PC-3 (cell line): ENCODE data around the gene SLC4A9. TPM values are rescaled to one million over a fixed set of nuclear protein-coding genes. Genes with fewer than 3 reads are reported as not detected.
"Not testable (repeated sequence)": the region's sequence is repeated elsewhere in the genome, so short reads cannot be mapped to it uniquely, and the experiment has no call there.

Experiments used
- ATAC-seq: fragments of 200-7000 bp; cut with Tn5 transposase; 2 replicates; pipeline ENCODE4 v1.9.1; 2020; ENCODE audit warnings: mild to moderate bottlenecking, moderate library complexity
- BruUV-seq: library from RNA; stranded (reverse); fragments of 400-500 nt; replicated peaks from 2 replicates; lab custom pipeline; 2021; lab: Mats Ljungman, UMichigan
- CTCF ChIA-PET: fragments of 300-600 bp; sonication (Branson Sonifier 250); formaldehyde crosslinking; loops from one replicate; lab custom pipeline; 2022; ENCODE audit warnings: antibody characterized with exemption; lab: Charles Lee
- POLR2A ChIA-PET: fragments of 300-600 bp; sonication (Branson Sonifier 250); formaldehyde crosslinking; loops from one replicate; lab custom pipeline; 2022; ENCODE audit warnings: antibody characterized with exemption; ENCODE audit not compliant: unreplicated experiment; lab: Charles Lee
- DNase-seq: peaks from one replicate; pipeline ENCODE4 v3.0.0-alpha.2; 2015
- H2AFZ ChIP-seq: fragments of 300-600 bp; sonication (generic); 2 replicates; pipeline ENCODE4 v1.6.0; 2016; ENCODE audit warnings: antibody characterized with exemption, low read length
- H3F3A ChIP-seq: fragments of 300-600 bp; sonication (generic); one replicate; pipeline ENCODE4 v1.6.0; 2017; ENCODE audit warnings: antibody characterized with exemption, low read length, control low read depth, mild to moderate bottlenecking; ENCODE audit not compliant: unreplicated experiment
- H3K27ac ChIP-seq: fragments of 300-600 bp; sonication (generic); 2 replicates; pipeline ENCODE4 v1.5.1; 2016; ENCODE audit warnings: mild to moderate bottlenecking, low read length
- H3K27me3 ChIP-seq: fragments of 300-600 bp; sonication (generic); 2 replicates; pipeline ENCODE4 v1.6.1; 2016; ENCODE audit warnings: low read length, mixed read lengths
- H3K36me3 ChIP-seq: fragments of 300-600 bp; sonication (generic); 2 replicates; pipeline ENCODE4 v1.6.1; 2016; ENCODE audit warnings: low read depth, mixed run types, low read length, mixed read lengths
- H3K4me1 ChIP-seq: fragments of 300-600 bp; sonication (generic); 2 replicates; pipeline ENCODE4 v1.5.1; 2016; ENCODE audit warnings: low read length; ENCODE audit not compliant: insufficient read depth
- H3K4me2 ChIP-seq: fragments of 300-600 bp; sonication (generic); 2 replicates; pipeline ENCODE4 v1.6.0; 2016; ENCODE audit warnings: low read length
- H3K4me3 ChIP-seq: fragments of 300-600 bp; sonication (generic); 2 replicates; pipeline ENCODE4 v1.5.1; 2016; ENCODE audit warnings: mild to moderate bottlenecking, low read length, mixed read lengths
- H3K79me2 ChIP-seq: fragments of 300-600 bp; sonication (generic); 2 replicates; pipeline ENCODE4 v1.6.1; 2017; ENCODE audit warnings: low read length, mixed read lengths
- H3K9ac ChIP-seq: fragments of 300-600 bp; sonication (generic); 2 replicates; pipeline ENCODE4 v1.6.0; 2016; ENCODE audit warnings: mild to moderate bottlenecking, low read length
- H3K9me2 ChIP-seq: fragments of 300-600 bp; sonication (generic); replicated peaks from 2 replicates; pipeline ENCODE4 v1.6.1; 2016; ENCODE audit warnings: mixed run types, low read length, mixed read lengths
- H3K9me3 ChIP-seq: fragments of 300-600 bp; sonication (generic); 2 replicates; pipeline ENCODE4 v1.6.1; 2016; ENCODE audit warnings: low read length, mixed read lengths
- H4K20me1 ChIP-seq: fragments of 300-600 bp; sonication (generic); 2 replicates; pipeline ENCODE4 v1.6.1; 2016; ENCODE audit warnings: low read length, mixed read lengths
- CTCF ChIP-seq: fragments of 300-600 bp; sonication (generic); conservative IDR thresholded peaks from 2 replicates; pipeline ENCODE4 v1.5.1; 2017; ENCODE audit warnings: antibody characterized with exemption, low read depth, mild to moderate bottlenecking, low read length
- EZH2 ChIP-seq: fragments of 300-600 bp; sonication (generic); IDR thresholded peaks from one replicate; pipeline ENCODE4 v1.6.1; 2017; ENCODE audit warnings: antibody characterized with exemption, mild to moderate bottlenecking, low read length; ENCODE audit not compliant: unreplicated experiment
- EZH2phosphoT487 ChIP-seq: fragments of 300-600 bp; sonication (generic); IDR thresholded peaks from 2 replicates; pipeline ENCODE4 v1.6.1; 2018; ENCODE audit warnings: mild to moderate bottlenecking, antibody characterized with exemption, low read length, borderline replicate concordance
- intact Hi-C: fragments of 100-400 bp; cut with micrococcal nuclease; formaldehyde crosslinking; loops from 2 replicates; pipeline ENCODE4 v1.9.0; 2023
- total RNA-seq: library from RNA; depleted of rRNA; stranded (reverse); fragments of >200 nt; gene quantifications from 2 replicates; pipeline ENCODE4 v1.2.3, GENCODE V29; 2014

Gene SLC4A9
- total RNA-seq, 1 experiment from 2014 or later: 0.29 TPM

- intact Hi-C loops: no loop called here
- Histone ChIP-seq H3K27me3 (no peaks in the 10 kb centered on the region), H3F3A (no peaks in the 10 kb centered on the region), H3K4me2 (no peak overlapping the region), H3K36me3 (peaks cover 3% of the 10 kb centered on the region; the same call in 1 of the 2 replicates), H4K20me1 (peaks cover 28% of the 10 kb centered on the region), H3K4me1 (no peaks in the 10 kb centered on the region), H3K9me2 (no peaks in the 10 kb centered on the region), H3K4me3 (no peak overlapping the region), H3K27ac (no peak overlapping the region), H3K9ac (no peak overlapping the region), H3K79me2 (peaks cover 97% of the 10 kb centered on the region), H3K9me3 (no peaks in the 10 kb centered on the region), H2AFZ (no peak overlapping the region)
- no TSS peak for BruUV-seq
- POLR2A ChIA-PET: no interaction called here
- CTCF ChIA-PET: no interaction called here
- TF ChIP-seq EZH2 (no peak), CTCF (no peak), EZH2phosphoT487 (no peak)
- DNase-seq (no peak), ATAC-seq (no peak)
Measured at GRCh38 chr5:140420665-140421361, 60.8 kb downstream of the SLC4A9 start.

- H3K9me2 ChIP-seq, H2AFZ ChIP-seq, H3K9me3 ChIP-seq, H3K27me3 ChIP-seq, H3K4me1 ChIP-seq, H3K4me2 ChIP-seq, BruUV-seq, H3F3A ChIP-seq, intact Hi-C loops, ATAC-seq, H3K36me3 ChIP-seq, H3K27ac ChIP-seq, H3K9ac ChIP-seq, H3K4me3 ChIP-seq, POLR2A ChIA-PET, CTCF ChIA-PET, DNase-seq: not testable (repeated sequence)
- Histone ChIP-seq H3K79me2 (peaks cover 95% of the 10 kb centered on the region), H4K20me1 (peaks cover 28% of the 10 kb centered on the region)
Measured at GRCh38 chr5:140421375-140421774, 61.4 kb downstream of the SLC4A9 start.

GRCh38 chr5:140423609-140424008 is 63.6 kb downstream of the SLC4A9 start:
- TF ChIP-seq CTCF: no peak
- no peak for TF ChIP-seq EZH2phosphoT487
- no peak for TF ChIP-seq EZH2
- no peak overlapping the region for H3K27ac ChIP-seq
- H3K9ac ChIP-seq: no peak overlapping the region
- H3K36me3 ChIP-seq: peaks cover 3% of the 10 kb centered on the region; the same call in 1 of the 2 replicates
- CTCF ChIA-PET: no interaction called here
- peaks cover 75% of the 10 kb centered on the region for H3K79me2 ChIP-seq
- DNase-seq: no peak
- no peak for ATAC-seq
- H4K20me1 ChIP-seq: peaks cover 23% of the 10 kb centered on the region
- POLR2A ChIA-PET: no interaction called here
- H3K27me3 ChIP-seq: no peaks in the 10 kb centered on the region
- no peak overlapping the region for H3K4me2 ChIP-seq
- intact Hi-C loops: no loop called here
- BruUV-seq: no TSS peak
- H2AFZ ChIP-seq: no peak overlapping the region
- no peaks in the 10 kb centered on the region for H3K9me2 ChIP-seq
- no peaks in the 10 kb centered on the region for H3K4me1 ChIP-seq
- H3K4me3 ChIP-seq: no peak overlapping the region
- H3K9me3 ChIP-seq: no peaks in the 10 kb centered on the region
- H3F3A ChIP-seq: no peaks in the 10 kb centered on the region
